NT2/D1 (cell line): ENCODE results near the gene ZFP36L2.

Experiments
- SUZ12 ChIP-seq: IDR thresholded peaks from 2 replicates; pipeline ENCODE4 v1.6.1; 2011; ENCODE audit not compliant: insufficient read length, insufficient read depth; ENCODE audit errors: extremely low read depth
- YY1 ChIP-seq: IDR thresholded peaks from 2 replicates; pipeline ENCODE4 v1.6.1; 2011; ENCODE audit not compliant: insufficient read length, insufficient read depth

DNA sequence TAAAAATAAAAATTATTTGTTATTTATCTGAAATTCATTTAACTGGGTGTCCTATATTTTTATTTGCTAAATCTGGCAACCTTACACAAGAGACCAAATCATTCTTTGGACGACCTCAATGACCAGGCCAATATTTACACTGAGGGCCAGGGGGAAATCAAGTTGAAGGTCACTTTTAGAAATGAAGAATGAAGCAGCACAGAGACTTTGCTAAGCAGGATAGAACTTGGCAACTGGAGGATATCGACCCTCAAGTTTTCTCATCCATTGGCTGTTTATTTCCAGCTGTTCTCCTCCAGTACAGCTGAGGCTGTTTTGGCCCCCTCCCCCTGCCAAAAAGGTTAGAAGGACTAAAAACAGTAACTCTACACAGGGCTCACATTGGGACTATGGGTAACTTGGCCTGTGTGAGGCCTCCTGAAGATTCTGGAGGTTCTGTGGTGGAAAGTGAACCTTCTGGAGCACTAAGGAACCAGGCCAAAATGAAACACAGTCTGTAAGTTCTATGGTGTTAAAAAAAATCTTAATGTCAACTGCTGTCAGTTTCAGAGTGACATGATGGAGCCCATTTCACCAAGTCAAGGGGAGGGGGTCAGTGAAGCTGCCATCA is 32.2 kb upstream of the ZFP36L2 start:
- TF ChIP-seq YY1 = no peak
- no peak for TF ChIP-seq SUZ12
